HG02588 (cell line): Measurements from ENCODE around the gene PRXL2A.
"Not testable (repeated sequence)": the region's sequence is repeated elsewhere in the genome, so short reads cannot be mapped to it uniquely, and the experiment has no call there.

ENCODE experiments used
- ATAC-seq: cut with Tn5 transposase; IDR thresholded peaks from one replicate; pipeline ENCODE4 v1.9.1; 2021; ENCODE audit warnings: mild to moderate bottlenecking, moderate library complexity; ENCODE audit not compliant: unreplicated experiment

Gene PRXL2A

DNA sequence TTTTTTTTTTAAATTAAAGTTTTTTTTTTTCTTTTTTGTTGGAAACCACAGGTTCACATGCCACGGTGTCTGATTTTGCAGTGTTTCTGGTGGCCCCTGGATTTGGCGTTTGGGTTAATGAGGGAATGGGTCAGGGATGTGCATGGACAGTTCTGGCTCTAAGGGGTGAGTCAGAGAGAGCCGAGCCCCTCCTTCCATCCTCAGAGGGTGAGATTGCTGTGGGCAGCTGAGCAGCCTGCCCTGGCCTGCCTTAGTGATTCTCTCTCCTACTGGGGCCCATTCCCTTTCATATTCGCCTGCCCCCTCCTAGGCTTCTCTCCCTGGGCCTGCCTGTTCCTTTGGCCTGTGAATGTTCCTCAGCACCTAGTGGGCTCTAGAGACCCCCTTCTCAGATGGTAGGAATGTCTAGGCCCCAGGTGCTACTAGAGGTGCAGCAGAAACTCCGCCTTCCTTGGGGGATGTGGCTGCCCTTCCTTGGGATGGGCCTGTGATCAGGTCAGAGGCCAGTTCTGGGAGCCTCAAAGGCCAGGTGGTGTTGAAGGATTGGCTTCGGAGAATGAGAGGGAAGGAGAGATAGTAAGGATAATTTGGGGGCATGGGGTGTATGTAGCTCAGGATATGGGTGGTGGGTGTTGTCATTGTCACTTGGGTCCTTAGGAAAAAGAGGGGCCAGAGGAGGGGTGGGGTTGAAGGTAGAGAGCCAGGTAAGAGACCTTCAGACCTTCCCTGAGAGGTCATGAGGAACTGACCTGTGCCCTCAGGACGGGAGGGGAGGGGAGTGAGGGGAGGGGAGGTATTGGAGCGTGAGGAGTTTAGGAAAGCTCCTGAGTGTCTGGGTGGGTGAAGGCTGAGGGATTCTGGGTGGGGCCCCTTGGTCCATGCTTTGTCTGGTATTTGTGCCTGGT lies 65.6 kb downstream of the PRXL2A start:
- ATAC-seq = no peak

DNA sequence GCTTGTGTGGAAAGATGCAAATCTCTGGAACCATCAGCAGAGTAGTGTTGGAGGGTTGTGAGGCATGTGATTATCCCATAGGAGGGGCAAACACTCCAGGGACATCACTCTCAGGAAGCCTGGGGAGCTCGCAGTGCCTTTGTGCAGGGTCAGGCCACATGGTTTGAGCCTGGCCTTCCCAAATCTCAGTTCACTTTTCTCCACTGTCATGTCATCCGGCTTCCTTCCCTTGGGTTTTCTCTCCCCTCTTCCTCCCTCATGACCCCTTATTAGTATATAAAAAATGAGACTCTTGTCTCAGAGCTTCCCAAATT lies 66.2 kb downstream of the PRXL2A start:
- ATAC-seq = no peak

- ATAC-seq = no peak
Measured at GRCh38 chr10:80474941-80475340, 66.6 kb downstream of the PRXL2A start.

- not testable (repeated sequence) for ATAC-seq
Measured at GRCh38 chr10:80475641-80476040, 67.3 kb downstream of the PRXL2A start.

GRCh38 chr10:80476685-80477084 lies 68.3 kb downstream of the PRXL2A start:
- ATAC-seq = no peak

- ATAC-seq = no peak
Measured at GRCh38 chr10:80477813-80478212, 69.5 kb downstream of the PRXL2A start.

- ATAC-seq = not testable (repeated sequence)
Measured at GRCh38 chr10:80480373-80480772, 72.0 kb downstream of the PRXL2A start.

- ATAC-seq = no peak
Measured at GRCh38 chr10:80480852-80481251, 72.5 kb downstream of the PRXL2A start.

GRCh38 chr10:80484243-80484642 lies 75.9 kb downstream of the PRXL2A start:
- no peak for ATAC-seq

- no peak for ATAC-seq
Measured at GRCh38 chr10:80484676-80485075, 76.3 kb downstream of the PRXL2A start.

DNA sequence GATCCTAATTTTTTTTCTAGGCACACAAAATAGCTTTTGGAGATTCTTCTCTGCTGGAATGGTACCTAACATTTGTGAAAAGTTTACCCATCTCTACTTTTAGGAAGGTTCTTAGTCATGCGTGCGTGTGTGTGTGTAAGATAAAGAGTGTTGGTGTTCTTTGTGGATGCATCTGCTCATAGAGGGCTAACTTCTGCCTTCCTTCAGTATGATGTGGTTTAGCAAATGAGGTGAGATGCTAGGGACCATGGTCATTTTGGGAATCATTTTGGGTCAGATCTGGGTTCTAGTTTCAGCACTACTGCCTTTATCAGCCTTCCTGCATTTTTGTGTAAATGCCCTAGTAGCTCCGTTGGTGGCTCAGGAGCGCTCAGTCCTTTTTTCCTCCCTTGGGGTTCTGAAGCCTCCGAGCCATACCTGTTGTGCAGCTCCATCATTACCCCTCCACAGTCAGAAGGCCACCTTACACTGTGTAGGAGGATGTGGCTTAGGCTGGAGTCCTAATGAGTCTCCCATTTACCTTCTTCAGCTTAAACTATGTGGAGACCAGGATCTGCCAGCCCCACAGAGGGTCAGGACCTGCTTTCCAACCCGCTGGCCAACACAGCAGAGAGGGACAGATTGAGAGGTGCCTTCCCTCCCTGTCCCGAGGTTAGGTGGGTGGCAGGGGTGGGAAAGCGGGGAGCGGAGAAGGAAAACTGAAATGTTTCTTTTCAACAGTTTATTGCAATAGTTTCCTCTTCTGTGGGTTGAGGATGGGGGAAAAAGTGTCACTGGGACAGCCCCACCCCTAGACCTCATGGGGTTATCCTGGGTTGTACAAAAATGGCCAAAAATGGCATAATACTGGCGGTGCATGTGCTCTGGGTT lies 77.0 kb downstream of the PRXL2A start:
- no peak for ATAC-seq

DNA sequence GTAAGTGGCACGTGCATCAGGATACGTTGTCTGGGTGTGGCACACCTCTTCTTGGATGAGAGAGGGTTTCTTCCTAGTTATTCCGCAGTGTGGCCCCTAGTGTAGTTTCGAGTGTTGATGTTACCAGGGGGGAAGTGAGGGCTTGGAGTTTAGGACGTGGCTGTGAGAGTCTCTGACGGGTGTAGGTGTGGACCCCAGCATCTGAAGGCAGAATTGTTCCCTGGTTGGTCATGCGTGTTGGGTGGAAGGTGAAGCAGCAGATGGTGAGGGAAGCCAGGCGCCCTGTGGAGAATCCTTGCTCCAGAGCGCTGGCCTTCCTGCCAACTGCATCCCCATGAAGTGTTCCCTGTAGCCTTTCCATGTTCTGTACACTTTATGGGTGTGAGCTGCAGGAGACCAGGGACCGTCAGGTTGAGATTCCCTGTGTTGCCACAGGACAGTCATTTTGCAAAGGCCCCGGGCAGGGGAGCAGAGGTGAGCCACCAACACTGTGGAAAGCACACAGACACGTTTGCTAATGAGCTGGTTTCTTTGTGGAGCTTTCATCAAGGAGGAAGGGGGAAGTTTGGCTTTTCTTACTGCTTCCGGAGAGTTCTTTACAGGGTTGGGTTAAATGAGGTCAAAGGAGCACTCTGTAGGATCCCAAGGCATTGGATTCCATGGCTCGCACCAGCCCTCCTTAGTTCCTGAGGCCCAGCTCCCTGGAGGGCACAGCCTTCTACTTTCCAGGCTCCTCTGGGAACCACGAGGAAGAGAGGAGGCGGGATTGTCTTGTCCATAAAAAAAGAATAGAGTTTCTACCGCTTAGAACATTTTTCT lies 77.8 kb downstream of the PRXL2A start:
- ATAC-seq = no peak
